Ectodermal cell (in vitro differentiated cells): ENCODE results near the gene SIDT1.

ENCODE experiments used
- H3K27ac ChIP-seq: 2 replicates; pipeline ENCODE4 v1.7.0; 2013; ENCODE audit warnings: mild to moderate bottlenecking, low read depth, low read length; ENCODE audit not compliant: insufficient read depth, poor library complexity, severe bottlenecking
- H3K27me3 ChIP-seq: 2 replicates; pipeline ENCODE4 v1.7.0; 2013; ENCODE audit warnings: mild to moderate bottlenecking, low read length; ENCODE audit not compliant: insufficient read depth, control insufficient read depth, poor library complexity, severe bottlenecking
- H3K36me3 ChIP-seq: one replicate; pipeline ENCODE4 v1.7.0; 2013; ENCODE audit warnings: low read length; ENCODE audit not compliant: control insufficient read depth, insufficient read depth
- H3K4me1 ChIP-seq: one replicate; pipeline ENCODE4 v1.7.0; 2013; ENCODE audit warnings: low read length; ENCODE audit not compliant: control insufficient read depth, insufficient read depth
- H3K4me3 ChIP-seq: 2 replicates; pipeline ENCODE4 v1.7.0; 2013; ENCODE audit warnings: low read depth, low read length, control low read depth; ENCODE audit not compliant: insufficient read depth
- H3K9me3 ChIP-seq: 2 replicates; pipeline ENCODE4 v1.7.0; 2013; ENCODE audit warnings: mild to moderate bottlenecking, low read length, moderate library complexity; ENCODE audit not compliant: control insufficient read depth
- WGBS, 2 experiments: methylation state at CpG; one replicate each; pipeline ENCODE4 v1.1.7; 2013; ENCODE audit warnings: missing lambda C conversion rate in 2 of 2; 5-methylcytosine and 5-hydroxymethylcytosine counted together

Gene SIDT1

GRCh38 chr3:113588806-113589205 is 56.5 kb downstream of the SIDT1 start:
- Histone ChIP-seq H3K4me3 (no peak overlapping the region), H3K4me1 (peaks cover 14% of the 10 kb centered on the region), H3K27ac (no peak overlapping the region), H3K27me3 (no peaks in the 10 kb centered on the region), H3K36me3 (no peaks in the 10 kb centered on the region), H3K9me3 (no peaks in the 10 kb centered on the region)
- 96 to 100% methylated on average over 2 of the region's 2 CpGs for WGBS, 2 experiments

DNA sequence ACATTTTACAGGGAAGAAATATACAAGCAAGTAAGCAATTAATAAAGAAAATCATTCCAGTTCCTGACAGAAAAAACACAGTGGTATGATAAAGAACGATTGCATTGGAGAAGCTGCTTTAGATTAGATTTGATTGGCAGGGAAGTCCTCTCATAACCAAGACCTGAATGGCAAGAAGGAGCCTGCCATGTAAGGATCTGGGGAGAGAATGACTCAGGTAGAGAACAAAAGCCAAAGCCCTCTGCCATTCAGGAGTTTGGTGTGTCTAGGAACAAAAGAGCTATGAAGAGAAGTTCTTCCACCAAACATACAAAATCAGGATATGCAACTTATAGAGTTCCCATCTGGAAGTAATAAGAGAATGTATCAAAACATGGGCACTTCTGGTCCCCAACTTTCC is 57.6 kb downstream of the SIDT1 start:
- no peaks in the 10 kb centered on the region for H3K9me3 ChIP-seq
- H3K4me1 ChIP-seq = peaks cover 14% of the 10 kb centered on the region
- H3K27ac ChIP-seq = no peak overlapping the region
- 53 to 70% methylated on average over 1 of the region's 1 CpG for WGBS, 2 experiments
- H3K4me3 ChIP-seq = no peak overlapping the region
- no peaks in the 10 kb centered on the region for H3K27me3 ChIP-seq
- H3K36me3 ChIP-seq = no peaks in the 10 kb centered on the region

DNA sequence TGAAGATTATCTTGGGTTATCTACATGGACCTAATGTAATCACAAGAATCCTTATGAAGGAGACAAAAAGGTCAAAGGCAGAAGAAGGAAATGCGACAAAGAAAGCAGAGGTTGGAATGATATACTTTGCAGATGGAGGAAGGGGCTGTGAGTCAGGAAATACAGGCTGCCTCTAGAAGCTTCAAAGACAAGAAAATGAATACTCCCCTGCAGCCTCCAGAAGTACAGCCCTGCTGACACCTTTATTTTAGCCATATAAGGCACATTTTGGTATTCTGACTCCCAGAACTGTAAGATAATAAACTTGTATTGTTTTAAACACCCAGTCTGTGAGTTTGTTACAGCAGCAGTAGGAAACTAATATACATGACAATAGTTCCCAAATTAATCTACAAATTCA is 58.6 kb downstream of the SIDT1 start:
- Histone ChIP-seq H3K27me3 (no peaks in the 10 kb centered on the region), H3K4me3 (no peak overlapping the region), H3K9me3 (no peaks in the 10 kb centered on the region), H3K36me3 (no peaks in the 10 kb centered on the region), H3K4me1 (peaks cover 5% of the 10 kb centered on the region), H3K27ac (no peak overlapping the region)
- 43 to 63% methylated on average over 1 of the region's 1 CpG for WGBS, 2 experiments

DNA sequence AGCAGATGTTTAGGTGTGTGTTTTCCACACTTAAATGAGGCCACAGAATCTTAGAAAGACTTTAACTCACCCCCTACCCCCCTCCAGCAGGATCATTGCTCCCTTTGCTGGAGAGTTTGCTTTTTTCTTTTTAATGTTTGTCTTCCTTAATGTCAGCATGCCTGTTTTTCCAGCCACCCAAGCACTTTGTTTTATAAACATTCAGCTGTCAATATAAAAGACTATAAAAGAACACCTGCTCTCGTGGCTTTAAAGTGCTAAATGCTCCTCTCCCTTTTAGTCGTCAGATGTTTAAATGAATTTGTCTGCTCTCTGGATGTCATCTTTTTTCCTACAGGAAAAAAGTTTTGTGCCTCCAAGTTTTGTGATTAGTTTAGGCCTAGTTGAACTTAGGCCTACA is 61.7 kb downstream of the SIDT1 start:
- WGBS, 2 experiments = 33 to 38% methylated on average over 1 to 2 of the region's 2 CpGs

DNA sequence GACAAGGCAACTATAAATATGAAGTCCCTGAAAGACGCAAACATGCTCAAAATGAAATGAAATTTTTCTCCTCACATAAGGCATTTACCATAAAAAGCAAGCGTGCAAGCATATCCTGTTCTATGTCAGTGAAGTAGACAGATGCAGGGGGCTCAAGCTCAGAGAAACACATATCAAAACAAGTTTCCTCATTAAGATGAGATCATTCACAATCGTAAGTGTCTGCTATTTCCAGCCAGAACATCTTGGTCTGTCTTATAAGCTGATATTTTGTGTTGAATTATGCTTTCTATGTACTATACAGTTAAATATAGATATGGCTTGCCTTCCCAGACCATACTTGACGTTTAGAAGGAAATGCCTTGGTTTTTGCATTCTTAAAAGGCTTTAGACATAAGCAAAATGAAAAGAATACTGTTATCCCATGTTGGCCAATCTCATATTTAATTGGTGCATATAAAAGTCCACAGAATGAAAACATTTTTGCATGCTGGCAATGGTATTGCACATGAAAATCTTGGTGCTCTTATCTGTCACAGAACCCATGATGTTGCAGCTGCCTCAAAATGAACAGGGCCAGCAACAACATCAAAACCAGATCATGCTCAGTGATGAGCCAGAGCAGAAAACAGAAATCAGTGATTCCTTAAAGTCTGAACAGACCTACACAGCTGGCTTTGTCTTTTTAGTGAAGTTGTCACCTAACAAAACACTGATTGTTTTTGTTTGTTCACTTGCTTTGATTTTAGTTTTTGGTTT is 65.4 kb downstream of the SIDT1 start:
- 91 to 96% methylated on average over 3 to 4 of the region's 4 CpGs for WGBS, 2 experiments
- Histone ChIP-seq H3K4me3 (no peak overlapping the region), H3K27me3 (no peaks in the 10 kb centered on the region), H3K9me3 (no peaks in the 10 kb centered on the region), H3K4me1 (no peaks in the 10 kb centered on the region), H3K36me3 (no peaks in the 10 kb centered on the region), H3K27ac (no peak overlapping the region)

More for the DNA sequence above, 61.7 kb downstream of the SIDT1 start:
- Histone ChIP-seq H3K36me3 (no peaks in the 10 kb centered on the region), H3K27me3 (no peaks in the 10 kb centered on the region), H3K27ac (no peak overlapping the region), H3K4me1 (no peaks in the 10 kb centered on the region), H3K4me3 (no peak overlapping the region), H3K9me3 (no peaks in the 10 kb centered on the region)

DNA sequence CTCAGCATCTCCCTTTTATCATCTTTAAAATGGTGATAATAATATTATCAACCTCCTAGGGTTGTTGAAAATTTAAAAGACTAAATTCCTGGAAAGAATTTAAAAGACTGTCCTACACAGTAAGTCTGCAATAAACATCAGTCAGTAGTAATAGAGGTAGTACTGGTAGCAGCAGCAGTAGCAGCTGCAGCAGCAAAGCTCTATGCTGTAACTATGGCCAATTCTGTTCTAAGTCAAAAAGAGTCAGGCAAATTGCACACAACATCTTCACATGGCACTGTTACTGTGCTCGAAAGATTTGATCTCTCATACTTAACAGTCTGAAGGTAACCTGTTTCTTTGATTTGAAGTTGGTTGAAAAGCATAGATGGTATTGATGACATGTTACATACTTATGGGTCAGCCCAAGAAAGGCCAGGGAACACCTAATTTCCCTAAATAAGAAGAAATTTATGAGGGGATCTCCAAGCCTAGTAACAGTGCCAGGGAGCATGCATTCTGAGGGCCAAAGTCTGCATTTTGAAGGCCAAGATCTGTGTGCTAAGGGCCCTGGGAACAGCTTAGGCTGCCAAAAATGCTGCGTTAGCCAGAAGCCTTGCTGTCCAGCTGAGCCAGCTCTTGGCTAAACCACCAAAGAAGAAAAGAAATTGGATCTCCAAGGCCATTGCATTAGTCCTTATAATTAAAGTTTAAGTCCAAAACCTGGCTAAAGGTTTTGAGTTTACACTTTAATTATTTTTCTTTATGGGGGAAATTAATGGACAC is 68.2 kb downstream of the SIDT1 start:
- Histone ChIP-seq H3K27me3 (no peaks in the 10 kb centered on the region), H3K4me3 (no peak overlapping the region), H3K9me3 (no peaks in the 10 kb centered on the region), H3K4me1 (no peaks in the 10 kb centered on the region), H3K36me3 (no peaks in the 10 kb centered on the region), H3K27ac (no peak overlapping the region)
- 84 to 94% methylated on average over 2 of the region's 2 CpGs for WGBS, 2 experiments

- Histone ChIP-seq H3K27me3 (no peaks in the 10 kb centered on the region), H3K9me3 (no peaks in the 10 kb centered on the region), H3K4me3 (no peak overlapping the region), H3K27ac (no peak overlapping the region), H3K36me3 (no peaks in the 10 kb centered on the region), H3K4me1 (peaks cover under 1% of the 10 kb centered on the region)
- 90% methylated on average over 2 of the region's 2 CpGs for WGBS, 2 experiments
These were observed 68.9 kb downstream of the SIDT1 start for GRCh38 chr3:113601240-113601639.

- WGBS, 2 experiments = 94 to 100% methylated on average over 1 of the region's 2 CpGs
These were observed 69.9 kb downstream of the SIDT1 start for GRCh38 chr3:113602256-113602655.

DNA sequence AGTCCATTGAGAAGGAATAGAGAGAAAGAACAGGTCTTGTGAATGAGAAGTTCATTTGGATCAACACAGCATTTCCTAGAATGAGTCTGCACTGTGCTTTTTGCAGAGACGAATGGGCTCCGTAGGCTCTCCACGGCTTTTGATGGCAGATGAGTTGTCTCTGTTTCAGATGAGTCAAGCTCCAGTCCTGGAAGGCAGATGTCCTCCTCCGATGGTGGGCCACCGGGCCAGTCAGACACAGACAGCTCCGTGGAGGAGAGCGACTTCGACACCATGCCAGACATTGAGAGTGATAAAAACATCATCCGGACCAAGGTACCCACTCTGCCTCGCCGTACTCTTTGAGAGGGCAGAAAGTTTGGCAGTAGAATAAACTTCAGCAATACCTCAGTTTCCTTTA is 70.5 kb downstream of the SIDT1 start:
- Histone ChIP-seq H3K4me1 (peaks cover 10% of the 10 kb centered on the region), H3K27me3 (no peaks in the 10 kb centered on the region), H3K4me3 (no peak overlapping the region), H3K36me3 (no peaks in the 10 kb centered on the region), H3K9me3 (no peaks in the 10 kb centered on the region), H3K27ac (no peak overlapping the region)
- 95 to 96% methylated on average over 11 of the region's 11 CpGs for WGBS, 2 experiments

More at GRCh38 chr3:113602256-113602655, 69.9 kb downstream of the SIDT1 start:
- H3K4me3 ChIP-seq = no peak overlapping the region
- H3K36me3 ChIP-seq = no peaks in the 10 kb centered on the region
- no peaks in the 10 kb centered on the region for H3K27me3 ChIP-seq
- peaks cover 10% of the 10 kb centered on the region for H3K4me1 ChIP-seq
- H3K9me3 ChIP-seq = no peaks in the 10 kb centered on the region
- H3K27ac ChIP-seq = no peak overlapping the region

GRCh38 chr3:113606539-113607218 is 74.3 kb downstream of the SIDT1 start:
- WGBS, 2 experiments = 43 to 49% methylated on average over 8 of the region's 8 CpGs
- H3K4me1 ChIP-seq = peaks cover 10% of the 10 kb centered on the region
- no peaks in the 10 kb centered on the region for H3K36me3 ChIP-seq
- no peak overlapping the region for H3K27ac ChIP-seq
- H3K27me3 ChIP-seq = no peaks in the 10 kb centered on the region
- no peak overlapping the region for H3K4me3 ChIP-seq
- H3K9me3 ChIP-seq = no peaks in the 10 kb centered on the region
